ENCODE data around the gene PSMA2. TPM values are rescaled to one million over a fixed set of nuclear protein-coding genes. Genes with fewer than 3 reads are reported as not detected.

Gene PSMA2
- total and polyA plus RNA-seq, 2 donors (not counting 3 experiments of a cell fraction or from before 2014, with no cell fraction given) = 107 to 118 TPM

DNA sequence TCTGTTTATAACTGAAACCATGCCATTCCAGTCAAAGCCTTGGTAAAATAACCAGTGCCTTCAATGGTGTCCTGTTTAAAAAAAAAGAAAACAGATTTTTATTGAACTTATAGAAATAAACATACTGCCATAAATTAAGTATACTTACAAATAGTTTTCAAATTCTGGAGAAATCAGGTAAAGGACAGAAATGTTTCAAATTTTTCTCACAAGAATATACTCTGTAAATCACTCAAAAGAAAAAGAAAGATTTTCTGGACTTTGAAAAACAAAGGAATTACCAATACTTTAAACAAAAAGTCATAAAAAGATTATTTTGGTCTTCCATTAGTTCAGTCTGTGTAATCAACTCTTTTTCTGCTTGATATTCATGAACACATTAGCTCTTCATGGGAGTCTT lies 24.1 kb upstream of the PSMA2 start:
- ChIA-PET POLR2A (no interaction called here), CTCF (no interaction called here)
- H3K4me1 ChIP-seq (ENCODE audit: control insufficient read depth, extremely low read depth, insufficient read depth, low read length) = no peaks in the 10 kb centered on the region
- no peak overlapping the region for H3K27ac ChIP-seq (ENCODE audit: insufficient read depth, low read depth, low read length)
- no peaks in the 10 kb centered on the region for H3K9me3 ChIP-seq (replicated peaks; ENCODE audit: control insufficient read depth, insufficient read depth, low read length)
- H3K27me3 ChIP-seq (ENCODE audit: control insufficient read depth in 2 of 2, insufficient read depth in 2 of 2, low read length in 2 of 2) = peaks cover 0 to 4% of the 10 kb centered on the region in 2 experiments
- H3K9ac ChIP-seq (replicated peaks; ENCODE audit: extremely low read depth, insufficient read depth, low read length) = no peak overlapping the region
- no TSS peak for BruUV-seq (replicated peaks)
- H4K20me1 ChIP-seq (replicated peaks; ENCODE audit: control insufficient read depth, extremely low read depth, insufficient read depth, low read length) = no peaks in the 10 kb centered on the region
- DNase-seq (ENCODE audit: low read depth, low spot score) (no peak), FAIRE-seq (no peak)
- no peak overlapping the region for H3K4me3 ChIP-seq (replicated peaks in 1 of 3; ENCODE audit: insufficient read depth in 1 of 3, low read depth in 1 of 3, low read length in 3 of 3)
- no peak overlapping the region for H3K4me2 ChIP-seq (ENCODE audit: insufficient read depth, low read length)
- no peaks in the 10 kb centered on the region for H3K79me2 ChIP-seq (ENCODE audit: control insufficient read depth, insufficient read depth, low read length)
- H3K9me1 ChIP-seq (replicated peaks; ENCODE audit: control insufficient read depth, extremely low read depth, insufficient read depth, low read length) = no peaks in the 10 kb centered on the region
- no peak overlapping the region for H2AFZ ChIP-seq (ENCODE audit: low read depth, low read length)
- TF ChIP-seq FOS (IDR thresholded peaks at IDR 0.05; ENCODE audit: borderline replicate concordance, insufficient read depth, low read length) (no peak), JUN (IDR thresholded peaks at IDR 0.05; ENCODE audit: borderline replicate concordance, insufficient read depth, insufficient read length, low read depth) (no peak), GATA2 (IDR thresholded peaks at IDR 0.05; ENCODE audit: insufficient read depth, insufficient read length, low read depth, low read length) (no peak), MYC (IDR thresholded peaks at IDR 0.05; ENCODE audit: low read depth, low read length) (no peak), EZH2 (IDR thresholded peaks at IDR 0.05; ENCODE audit: borderline replicate concordance, low read depth, low read length, severe bottlenecking) (no peak), POLR2AphosphoS5 (IDR thresholded peaks at IDR 0.05; ENCODE audit: insufficient read depth, low read depth, low read length) (no peak), POLR2A (IDR thresholded peaks at IDR 0.05; ENCODE audit: low read depth, low read length) (no peak)
- TF ChIP-seq, protein P1, sequence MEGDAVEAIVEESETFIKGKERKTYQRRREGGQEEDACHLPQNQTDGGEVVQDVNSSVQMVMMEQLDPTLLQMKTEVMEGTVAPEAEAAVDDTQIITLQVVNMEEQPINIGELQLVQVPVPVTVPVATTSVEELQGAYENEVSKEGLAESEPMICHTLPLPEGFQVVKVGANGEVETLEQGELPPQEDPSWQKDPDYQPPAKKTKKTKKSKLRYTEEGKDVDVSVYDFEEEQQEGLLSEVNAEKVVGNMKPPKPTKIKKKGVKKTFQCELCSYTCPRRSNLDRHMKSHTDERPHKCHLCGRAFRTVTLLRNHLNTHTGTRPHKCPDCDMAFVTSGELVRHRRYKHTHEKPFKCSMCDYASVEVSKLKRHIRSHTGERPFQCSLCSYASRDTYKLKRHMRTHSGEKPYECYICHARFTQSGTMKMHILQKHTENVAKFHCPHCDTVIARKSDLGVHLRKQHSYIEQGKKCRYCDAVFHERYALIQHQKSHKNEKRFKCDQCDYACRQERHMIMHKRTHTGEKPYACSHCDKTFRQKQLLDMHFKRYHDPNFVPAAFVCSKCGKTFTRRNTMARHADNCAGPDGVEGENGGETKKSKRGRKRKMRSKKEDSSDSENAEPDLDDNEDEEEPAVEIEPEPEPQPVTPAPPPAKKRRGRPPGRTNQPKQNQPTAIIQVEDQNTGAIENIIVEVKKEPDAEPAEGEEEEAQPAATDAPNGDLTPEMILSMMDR (IDR thresholded peaks at IDR 0.05; ENCODE audit: extremely low read depth in 1 of 2, insufficient read depth in 1 of 2, low read depth in 1 of 2, low read length in 2 of 2) = no peak
- TF ChIP-seq, protein P2, sequence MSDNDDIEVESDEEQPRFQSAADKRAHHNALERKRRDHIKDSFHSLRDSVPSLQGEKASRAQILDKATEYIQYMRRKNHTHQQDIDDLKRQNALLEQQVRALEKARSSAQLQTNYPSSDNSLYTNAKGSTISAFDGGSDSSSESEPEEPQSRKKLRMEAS (IDR thresholded peaks at IDR 0.05; ENCODE audit: insufficient read depth, insufficient read length) = no peak
- intact Hi-C loops (cut with micrococcal nuclease) = no loop called here
- dilution Hi-C loops (cut with MboI; ENCODE audit: extremely low pct_ligation_motif_present, low sequenced_read_pairs) = no loop called here
- H3K36me3 ChIP-seq (ENCODE audit: control insufficient read depth in 2 of 2, extremely low read depth in 1 of 2, insufficient read depth in 2 of 2, low read length in 2 of 2) = no peaks in the 10 kb centered on the region
